Stimulated activated CD8-positive, alpha-beta memory T cell treated with anti-CD3 and anti-CD28 coated beads, Interleukin-12 subunit alpha, Interleukin-12 subunit beta, amount 100 ng/mL, for 24 hours (primary cell): Measurements from ENCODE around the gene C14orf119.

ENCODE experiments used
- DNase-seq: peaks from one replicate; pipeline ENCODE4 v3.0.0-alpha.2; 2020; ENCODE audit errors: extremely low read depth

C14orf119 gene

GRCh38 chr14:23095196-23096108 is at the start of gene C14orf119:
Gene C14orf119, plus strand, starts transcription at chr14:23095505. Its CDS starts 2,154 bp downstream, at chr14:23097659.
- DNase-seq, result peak; percentile 95

- no peak for DNase-seq
These were observed 48.2 kb upstream of the C14orf119 start for GRCh38 chr14:23047034-23047634.

- no peak for DNase-seq
These were observed 47.3 kb upstream of the C14orf119 start for GRCh38 chr14:23047751-23048693.

- no peak for DNase-seq
These were observed 46.3 kb upstream of the C14orf119 start for GRCh38 chr14:23049011-23049410.

GRCh38 chr14:23051141-23052057 is 43.9 kb upstream of the C14orf119 start:
- DNase-seq, result no peak

GRCh38 chr14:23052182-23052623 is 43.1 kb upstream of the C14orf119 start:
- no peak for DNase-seq

- no peak for DNase-seq
These were observed 42.6 kb upstream of the C14orf119 start for GRCh38 chr14:23052671-23053070.

GRCh38 chr14:23053426-23053825 is 41.9 kb upstream of the C14orf119 start:
- DNase-seq, result no peak

GRCh38 chr14:23054000-23054811 is 41.1 kb upstream of the C14orf119 start:
- no peak for DNase-seq

- no peak for DNase-seq
These were observed 40.2 kb upstream of the C14orf119 start for GRCh38 chr14:23055147-23055550.

GRCh38 chr14:23055621-23056144 is 39.6 kb upstream of the C14orf119 start:
- DNase-seq, result no peak

GRCh38 chr14:23056145-23056955 is 39.0 kb upstream of the C14orf119 start:
- DNase-seq, result peak; percentile 21

- DNase-seq, result peak; percentile 45
These were observed 38.1 kb upstream of the C14orf119 start, which contains the start of gene CDH24 for GRCh38 chr14:23056956-23057756. Gene CDH24, minus strand, starts transcription at chr14:23057520. Its CDS starts 1,787 bp downstream, at chr14:23055733.

GRCh38 chr14:23057757-23058653 is 37.3 kb upstream of the C14orf119 start:
- DNase-seq, result peak; percentile 58

- DNase-seq, result no peak
These were observed 36.4 kb upstream of the C14orf119 start for GRCh38 chr14:23058654-23059504.
